ENCODE results near the gene USF1. TPM values are rescaled to one million over a fixed set of nuclear protein-coding genes. Genes with fewer than 3 reads are reported as not detected.

USF1 gene
- total RNA-seq, 1 experiment from 2014 or later, result 59.2 TPM

DNA sequence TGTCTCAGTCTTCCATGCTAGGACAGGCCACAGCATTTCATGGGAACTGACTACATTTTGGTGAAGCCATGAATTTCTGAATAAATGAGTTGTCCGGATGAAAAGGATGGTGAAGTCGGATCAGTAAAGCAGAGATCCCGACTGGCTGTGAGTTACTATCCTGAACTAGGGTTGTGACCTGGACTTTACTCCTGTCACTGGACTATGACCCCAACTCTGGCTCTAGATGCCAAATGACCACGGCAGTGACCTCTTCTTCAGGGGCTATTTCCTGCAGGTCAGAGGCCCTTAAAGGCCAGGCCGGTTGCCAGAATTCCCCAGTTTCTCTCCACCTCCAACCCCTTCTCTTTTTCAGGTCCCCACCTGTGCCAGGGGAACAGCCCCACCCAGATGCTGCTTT is 45.3 kb upstream of the USF1 start:
- Mint-ChIP-seq H3K4me3 (no peak overlapping the region), H3K36me3 (ENCODE audit: insufficient read depth in 1 of 3, low read depth in 3 of 3) (no peaks in the 10 kb centered on the region), H3K27me3 (ENCODE audit: low read depth) (peaks cover 9% of the 10 kb centered on the region), H3K27ac (no peak overlapping the region), H3K4me1 (peaks cover 14% of the 10 kb centered on the region in 2 experiments), H3K9me3 (no peaks in the 10 kb centered on the region)
- Histone ChIP-seq H3K14ac (ENCODE audit: insufficient read depth, low read length) (no peak overlapping the region), H2BK20ac (ENCODE audit: low read depth, low read length, poor library complexity, severe bottlenecking) (no peak overlapping the region), H4K20me1 (ENCODE audit: control insufficient read depth, insufficient read depth, insufficient read length) (no peaks in the 10 kb centered on the region), H3K23me2 (ENCODE audit: insufficient read length, low read depth, low read length, poor library complexity, severe bottlenecking) (no peaks in the 10 kb centered on the region), H3K9me3 (ENCODE audit: control insufficient read depth, low read depth, low read length) (no peaks in the 10 kb centered on the region), H2BK12ac (ENCODE audit: insufficient read length, low read depth, low read length) (no peak overlapping the region), H3K18ac (ENCODE audit: insufficient read length, low read depth, low read length) (no peak overlapping the region), H3T11ph (ENCODE audit: low read length) (no peak overlapping the region), H3K4me2 (ENCODE audit: insufficient read depth, insufficient read length, low read length) (no peak overlapping the region), H3K56ac (ENCODE audit: insufficient read length, low read depth, low read length) (no peak overlapping the region), H4K91ac (ENCODE audit: insufficient read length, low read depth, low read length) (no peak overlapping the region), H4K5ac (ENCODE audit: insufficient read length, low read depth, low read length) (no peak overlapping the region), H3K79me1 (ENCODE audit: insufficient read depth, low read depth, low read length, poor library complexity, severe bottlenecking) (no peaks in the 10 kb centered on the region), H3K4me1 (ENCODE audit: insufficient read depth, low read length) (no peaks in the 10 kb centered on the region), H3K4ac (ENCODE audit: low read depth, low read length) (no peak overlapping the region), H3K27me3 (ENCODE audit: insufficient read depth, low read length) (no peaks in the 10 kb centered on the region; the same call in 1 of the 2 replicates), H3K23ac (ENCODE audit: insufficient read length, low read depth, low read length) (no peak overlapping the region), H3K27ac (ENCODE audit: insufficient read length, low read depth, low read length) (no peak overlapping the region), H3K79me2 (ENCODE audit: insufficient read depth, low read length) (no peaks in the 10 kb centered on the region), H4K8ac (replicated peaks; ENCODE audit: insufficient read length, low read depth, low read length) (no peak overlapping the region), H2BK120ac (ENCODE audit: low read depth, low read length, poor library complexity, severe bottlenecking) (no peak overlapping the region), H2BK5ac (ENCODE audit: insufficient read length, low read length) (no peak overlapping the region), H2BK15ac (ENCODE audit: low read depth, low read length) (no peak overlapping the region), H3K9ac (ENCODE audit: extremely low read depth, insufficient read length, low read length) (no peak overlapping the region), H2AFZ (ENCODE audit: low read length) (no peak overlapping the region), H2AK5ac (ENCODE audit: insufficient read length, low read length) (no peak overlapping the region)
- WGBS (ENCODE audit: extremely low coverage, insufficient read length, low lambda C conversion rate), result no CpG with 5 or more reads among the region's 5 CpGs
- TF ChIP-seq, protein P1, sequence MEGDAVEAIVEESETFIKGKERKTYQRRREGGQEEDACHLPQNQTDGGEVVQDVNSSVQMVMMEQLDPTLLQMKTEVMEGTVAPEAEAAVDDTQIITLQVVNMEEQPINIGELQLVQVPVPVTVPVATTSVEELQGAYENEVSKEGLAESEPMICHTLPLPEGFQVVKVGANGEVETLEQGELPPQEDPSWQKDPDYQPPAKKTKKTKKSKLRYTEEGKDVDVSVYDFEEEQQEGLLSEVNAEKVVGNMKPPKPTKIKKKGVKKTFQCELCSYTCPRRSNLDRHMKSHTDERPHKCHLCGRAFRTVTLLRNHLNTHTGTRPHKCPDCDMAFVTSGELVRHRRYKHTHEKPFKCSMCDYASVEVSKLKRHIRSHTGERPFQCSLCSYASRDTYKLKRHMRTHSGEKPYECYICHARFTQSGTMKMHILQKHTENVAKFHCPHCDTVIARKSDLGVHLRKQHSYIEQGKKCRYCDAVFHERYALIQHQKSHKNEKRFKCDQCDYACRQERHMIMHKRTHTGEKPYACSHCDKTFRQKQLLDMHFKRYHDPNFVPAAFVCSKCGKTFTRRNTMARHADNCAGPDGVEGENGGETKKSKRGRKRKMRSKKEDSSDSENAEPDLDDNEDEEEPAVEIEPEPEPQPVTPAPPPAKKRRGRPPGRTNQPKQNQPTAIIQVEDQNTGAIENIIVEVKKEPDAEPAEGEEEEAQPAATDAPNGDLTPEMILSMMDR (conservative IDR thresholded peaks at IDR 0.05), result no peak
- DNase-seq, result no peak
